ENCODE results near the gene PLA1A.

DNA sequence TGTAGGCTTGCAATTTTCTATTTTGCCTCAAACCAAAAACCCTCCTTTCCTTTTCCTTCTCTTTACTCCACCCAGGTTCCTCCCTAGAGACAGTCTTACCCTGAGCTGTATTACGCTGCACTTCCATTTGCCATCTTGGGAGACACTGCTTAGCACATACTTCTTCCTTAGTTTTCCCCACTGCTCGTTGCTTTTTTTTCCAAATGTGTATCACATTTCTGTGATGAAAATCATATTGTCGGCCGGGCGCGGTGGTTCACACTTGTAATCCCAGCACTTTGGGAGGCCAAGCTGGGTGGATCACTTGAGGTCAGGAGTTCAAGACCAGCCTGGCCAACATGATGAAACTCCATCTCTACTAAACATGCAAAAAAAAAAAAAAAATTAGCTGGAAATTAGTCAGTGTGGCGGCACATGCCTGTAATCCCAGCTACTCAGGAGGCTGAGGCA lies 33.2 kb downstream of the PLA1A start:
- TF ChIP-seq, protein P1, sequence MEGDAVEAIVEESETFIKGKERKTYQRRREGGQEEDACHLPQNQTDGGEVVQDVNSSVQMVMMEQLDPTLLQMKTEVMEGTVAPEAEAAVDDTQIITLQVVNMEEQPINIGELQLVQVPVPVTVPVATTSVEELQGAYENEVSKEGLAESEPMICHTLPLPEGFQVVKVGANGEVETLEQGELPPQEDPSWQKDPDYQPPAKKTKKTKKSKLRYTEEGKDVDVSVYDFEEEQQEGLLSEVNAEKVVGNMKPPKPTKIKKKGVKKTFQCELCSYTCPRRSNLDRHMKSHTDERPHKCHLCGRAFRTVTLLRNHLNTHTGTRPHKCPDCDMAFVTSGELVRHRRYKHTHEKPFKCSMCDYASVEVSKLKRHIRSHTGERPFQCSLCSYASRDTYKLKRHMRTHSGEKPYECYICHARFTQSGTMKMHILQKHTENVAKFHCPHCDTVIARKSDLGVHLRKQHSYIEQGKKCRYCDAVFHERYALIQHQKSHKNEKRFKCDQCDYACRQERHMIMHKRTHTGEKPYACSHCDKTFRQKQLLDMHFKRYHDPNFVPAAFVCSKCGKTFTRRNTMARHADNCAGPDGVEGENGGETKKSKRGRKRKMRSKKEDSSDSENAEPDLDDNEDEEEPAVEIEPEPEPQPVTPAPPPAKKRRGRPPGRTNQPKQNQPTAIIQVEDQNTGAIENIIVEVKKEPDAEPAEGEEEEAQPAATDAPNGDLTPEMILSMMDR (conservative IDR thresholded peaks at IDR 0.05; ENCODE audit: low read depth, low read length), result no peak
- TF ChIP-seq, protein P2, sequence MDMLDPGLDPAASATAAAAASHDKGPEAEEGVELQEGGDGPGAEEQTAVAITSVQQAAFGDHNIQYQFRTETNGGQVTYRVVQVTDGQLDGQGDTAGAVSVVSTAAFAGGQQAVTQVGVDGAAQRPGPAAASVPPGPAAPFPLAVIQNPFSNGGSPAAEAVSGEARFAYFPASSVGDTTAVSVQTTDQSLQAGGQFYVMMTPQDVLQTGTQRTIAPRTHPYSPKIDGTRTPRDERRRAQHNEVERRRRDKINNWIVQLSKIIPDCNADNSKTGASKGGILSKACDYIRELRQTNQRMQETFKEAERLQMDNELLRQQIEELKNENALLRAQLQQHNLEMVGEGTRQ (IDR thresholded peaks at IDR 0.05; ENCODE audit: low read depth, low read length), result no peak
- TF ChIP-seq MXI1 (IDR thresholded peaks at IDR 0.05; ENCODE audit: borderline replicate concordance, low read depth, low read length), result no peak
- TF ChIP-seq POLR2A (IDR thresholded peaks at IDR 0.05; ENCODE audit: low read depth, low read length), result no peak
- TF ChIP-seq FOS (IDR thresholded peaks at IDR 0.05; ENCODE audit: low read depth, low read length), result no peak
- no peak for TF ChIP-seq CEBPB (IDR thresholded peaks at IDR 0.05; ENCODE audit: low read depth, low read length)

All from IMR-90 (cell line).